HUES64 (cell line): Measurements from ENCODE around the gene PRLR.
"Not testable (repeated sequence)": the region's sequence is repeated elsewhere in the genome, so short reads cannot be mapped to it uniquely, and the experiment has no call there.

Experiments used
- H3K27ac ChIP-seq: 2 replicates; pipeline ENCODE4 v1.7.0; 2013; ENCODE audit warnings: low read depth, low read length, inconsistent platforms
- H3K27me3 ChIP-seq: 2 replicates; pipeline ENCODE4 v1.6.1; 2013; ENCODE audit warnings: mild to moderate bottlenecking, low read length; ENCODE audit not compliant: insufficient read depth
- H3K36me3 ChIP-seq: 2 replicates; pipeline ENCODE4 v1.6.1; 2013; ENCODE audit warnings: mild to moderate bottlenecking, low read length; ENCODE audit not compliant: insufficient read depth
- H3K4me1 ChIP-seq: 2 replicates; pipeline ENCODE4 v1.6.1; 2013; ENCODE audit warnings: mild to moderate bottlenecking, low read length, moderate library complexity; ENCODE audit not compliant: insufficient read depth
- H3K4me3 ChIP-seq: 2 replicates; pipeline ENCODE4 v1.5.1; 2013; ENCODE audit warnings: mild to moderate bottlenecking, low read length, moderate library complexity
- H3K9ac ChIP-seq: 2 replicates; pipeline ENCODE4 v1.6.1; 2013; ENCODE audit warnings: mild to moderate bottlenecking, low read depth, low read length
- H3K9me3 ChIP-seq: 2 replicates; pipeline ENCODE4 v1.6.1; 2013; ENCODE audit warnings: low read depth, low read length; ENCODE audit not compliant: insufficient read depth
- WGBS: fragments of 150-250, 120-280 bp; methylation state at CpG from one replicate; pipeline ENCODE4 v1.1.7; 2013; ENCODE audit warnings: missing lambda C conversion rate; 5-methylcytosine and 5-hydroxymethylcytosine counted together

The PRLR gene

DNA sequence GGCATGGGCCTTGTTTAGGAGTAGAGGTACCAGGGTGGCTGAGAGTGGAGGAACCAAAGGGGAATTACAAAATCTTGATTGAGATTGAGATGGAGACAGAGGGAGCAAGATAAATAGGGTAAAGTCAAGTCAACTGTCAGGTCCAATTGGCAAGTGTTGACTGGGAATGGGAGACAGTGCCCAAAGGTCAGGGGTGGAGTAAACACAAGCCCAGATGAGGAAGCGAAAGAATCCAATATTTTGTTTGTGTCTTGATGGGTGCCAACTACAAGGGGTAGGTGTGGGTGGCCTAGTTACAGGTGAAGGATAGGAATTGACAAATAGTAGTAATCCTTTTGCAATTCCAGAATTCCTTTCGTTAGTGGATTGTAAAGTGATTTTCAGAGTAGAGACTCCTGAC is 107.5 kb downstream of the PRLR start:
- H3K27me3 ChIP-seq: no peaks in the 10 kb centered on the region
- H3K36me3 ChIP-seq: no peaks in the 10 kb centered on the region
- H3K4me1 ChIP-seq: no peaks in the 10 kb centered on the region
- 91% methylated on average over 2 of the region's 2 CpGs for WGBS
- H3K4me3 ChIP-seq: no peak overlapping the region
- no peak overlapping the region for H3K9ac ChIP-seq
- no peaks in the 10 kb centered on the region for H3K9me3 ChIP-seq
- H3K27ac ChIP-seq: no peak overlapping the region

DNA sequence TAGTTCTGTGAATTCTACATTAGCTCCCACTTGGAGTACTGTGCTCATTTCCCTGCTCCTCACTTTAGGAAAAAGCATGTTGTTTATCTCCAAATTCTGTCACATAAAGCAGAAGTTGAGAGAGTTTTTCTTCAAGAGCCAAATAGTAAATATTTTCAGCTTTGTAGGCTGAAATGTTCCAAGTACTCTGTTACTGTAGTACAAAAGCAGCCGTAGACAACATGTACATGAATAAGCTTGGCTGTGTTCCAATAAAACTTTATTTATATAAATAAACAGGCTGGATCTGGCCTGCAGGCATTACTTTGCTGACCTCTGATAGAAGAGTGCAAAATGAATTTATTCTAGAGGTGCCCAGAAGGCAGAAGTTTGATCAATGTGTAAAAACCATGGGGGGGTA is 109.6 kb downstream of the PRLR start:
- Histone ChIP-seq H3K4me3 (no peak overlapping the region), H3K9ac (no peak overlapping the region), H3K36me3 (no peaks in the 10 kb centered on the region), H3K4me1 (no peaks in the 10 kb centered on the region), H3K27ac (no peak overlapping the region), H3K9me3 (no peaks in the 10 kb centered on the region), H3K27me3 (no peaks in the 10 kb centered on the region)
- no CpG with 5 or more reads among the region's 1 CpG for WGBS

- Histone ChIP-seq H3K9ac (no peak overlapping the region), H3K4me1 (no peaks in the 10 kb centered on the region), H3K36me3 (no peaks in the 10 kb centered on the region), H3K27me3 (no peaks in the 10 kb centered on the region), H3K4me3 (no peak overlapping the region), H3K9me3 (no peaks in the 10 kb centered on the region), H3K27ac (no peak overlapping the region)
- 94% methylated on average over 5 of the region's 6 CpGs for whole genome bisulfite sequencing
These were observed 112.3 kb downstream of the PRLR start for GRCh38 chr5:35117967-35118366.

- Histone ChIP-seq H3K27ac (no peak overlapping the region), H3K36me3 (no peaks in the 10 kb centered on the region), H3K9me3 (no peaks in the 10 kb centered on the region), H3K4me1 (peaks cover 9% of the 10 kb centered on the region), H3K4me3 (no peak overlapping the region), H3K27me3 (no peaks in the 10 kb centered on the region), H3K9ac (no peak overlapping the region)
These were observed 114.4 kb downstream of the PRLR start for GRCh38 chr5:35115920-35116319.

- Histone ChIP-seq H3K9ac (no peak overlapping the region), H3K27me3 (no peaks in the 10 kb centered on the region), H3K36me3 (no peaks in the 10 kb centered on the region), H3K27ac (no peak overlapping the region), H3K9me3 (no peaks in the 10 kb centered on the region), H3K4me3 (no peak overlapping the region), H3K4me1 (peaks cover 9% of the 10 kb centered on the region)
- WGBS: 94% methylated on average over 4 of the region's 4 CpGs
These were observed 115.6 kb downstream of the PRLR start for GRCh38 chr5:35114698-35115097.

GRCh38 chr5:35112300-35112699 is 118.0 kb downstream of the PRLR start:
- no peak overlapping the region for H3K4me3 ChIP-seq
- no peaks in the 10 kb centered on the region for H3K9me3 ChIP-seq
- no peaks in the 10 kb centered on the region for H3K27me3 ChIP-seq
- 36% methylated on average over 4 of the region's 4 CpGs for WGBS
- no peaks in the 10 kb centered on the region for H3K36me3 ChIP-seq
- H3K27ac ChIP-seq: no peak overlapping the region
- no peak overlapping the region for H3K9ac ChIP-seq
- peaks cover 9% of the 10 kb centered on the region for H3K4me1 ChIP-seq

DNA sequence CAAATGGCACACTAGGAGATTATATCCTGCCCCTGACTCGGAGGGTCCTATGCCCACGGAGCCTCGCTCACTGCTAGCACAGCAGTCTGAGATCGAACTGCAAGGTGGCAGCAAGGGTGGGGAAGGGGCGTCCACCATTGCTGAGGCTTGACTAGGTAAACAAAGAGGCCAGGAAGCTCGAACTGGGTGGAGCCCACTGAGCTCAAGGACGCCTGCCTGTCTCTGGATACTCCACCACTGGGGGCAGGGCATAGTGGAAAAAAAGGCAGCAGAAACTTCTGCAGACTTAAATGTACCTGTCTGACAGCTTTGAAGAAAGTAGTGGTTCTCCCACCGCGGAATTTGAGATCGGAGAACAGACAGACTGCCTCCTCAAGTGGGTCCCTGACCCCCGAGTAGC is 125.7 kb downstream of the PRLR start:
- H3K27me3 ChIP-seq, H3K36me3 ChIP-seq, H3K27ac ChIP-seq, H3K4me3 ChIP-seq, H3K9ac ChIP-seq, H3K4me1 ChIP-seq, H3K9me3 ChIP-seq: not testable (repeated sequence)
- 82% methylated on average over 11 of the region's 11 CpGs for WGBS

DNA sequence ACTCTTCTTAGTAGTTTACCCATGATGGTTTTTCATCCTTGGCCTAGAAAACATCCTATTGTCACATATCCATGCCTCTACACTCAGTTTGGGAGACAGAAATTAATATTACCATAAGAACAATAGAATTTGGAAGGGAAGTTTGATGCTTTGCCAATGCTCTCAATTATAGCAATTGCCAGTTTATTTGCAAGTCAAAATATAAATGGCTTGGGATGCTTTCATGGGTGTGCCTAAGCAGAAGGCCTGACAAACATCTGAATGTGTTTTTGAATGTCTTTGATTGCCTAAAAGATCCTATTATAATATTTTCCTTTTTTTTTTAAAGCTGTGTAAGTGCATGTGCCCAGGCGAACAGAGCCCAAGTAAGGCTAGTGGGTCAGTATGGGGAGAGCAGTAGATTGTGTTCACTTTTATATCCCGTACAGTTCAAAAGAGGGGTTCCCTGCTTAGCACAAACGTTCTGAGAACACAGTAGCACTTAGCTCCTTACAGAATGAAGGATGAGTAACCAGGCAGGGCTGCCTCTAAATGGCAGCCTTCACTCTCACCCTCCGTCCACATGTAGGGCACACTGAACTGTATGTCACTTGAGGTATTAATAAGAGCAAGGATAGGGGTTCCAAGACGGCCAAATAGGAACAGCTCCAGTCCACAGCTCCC is 126.5 kb downstream of the PRLR start:
- H3K27me3 ChIP-seq: no peaks in the 10 kb centered on the region
- H3K4me1 ChIP-seq: no peaks in the 10 kb centered on the region
- H3K27ac ChIP-seq: no peak overlapping the region
- no peaks in the 10 kb centered on the region for H3K36me3 ChIP-seq
- no peaks in the 10 kb centered on the region for H3K9me3 ChIP-seq
- H3K4me3 ChIP-seq: no peak overlapping the region
- WGBS: 94% methylated on average over 5 of the region's 5 CpGs
- H3K9ac ChIP-seq: no peak overlapping the region

GRCh38 chr5:35101720-35102119 is 128.6 kb downstream of the PRLR start:
- H3K4me1 ChIP-seq, H3K4me3 ChIP-seq, H3K27ac ChIP-seq, H3K9me3 ChIP-seq, H3K36me3 ChIP-seq, H3K9ac ChIP-seq, H3K27me3 ChIP-seq: not testable (repeated sequence)
- WGBS: 97% methylated on average over 9 of the region's 9 CpGs

- 96% methylated on average over 4 of the region's 4 CpGs for WGBS
- no peak overlapping the region for H3K4me3 ChIP-seq
These were observed 129.3 kb downstream of the PRLR start for GRCh38 chr5:35101016-35101415.

GRCh38 chr5:35098214-35098613 is 132.1 kb downstream of the PRLR start:
- Histone ChIP-seq H3K36me3 (no peaks in the 10 kb centered on the region), H3K27ac (no peak overlapping the region), H3K27me3 (no peaks in the 10 kb centered on the region), H3K9ac (no peak overlapping the region), H3K9me3 (no peaks in the 10 kb centered on the region), H3K4me1 (no peaks in the 10 kb centered on the region), H3K4me3 (no peak overlapping the region)
- WGBS: 78% methylated on average over 3 of the region's 4 CpGs

More at GRCh38 chr5:35101016-35101415, 129.3 kb downstream of the PRLR start:
- Histone ChIP-seq H3K4me1 (no peaks in the 10 kb centered on the region), H3K9ac (no peak overlapping the region), H3K27me3 (no peaks in the 10 kb centered on the region), H3K9me3 (no peaks in the 10 kb centered on the region), H3K27ac (no peak overlapping the region), H3K36me3 (no peaks in the 10 kb centered on the region)

DNA sequence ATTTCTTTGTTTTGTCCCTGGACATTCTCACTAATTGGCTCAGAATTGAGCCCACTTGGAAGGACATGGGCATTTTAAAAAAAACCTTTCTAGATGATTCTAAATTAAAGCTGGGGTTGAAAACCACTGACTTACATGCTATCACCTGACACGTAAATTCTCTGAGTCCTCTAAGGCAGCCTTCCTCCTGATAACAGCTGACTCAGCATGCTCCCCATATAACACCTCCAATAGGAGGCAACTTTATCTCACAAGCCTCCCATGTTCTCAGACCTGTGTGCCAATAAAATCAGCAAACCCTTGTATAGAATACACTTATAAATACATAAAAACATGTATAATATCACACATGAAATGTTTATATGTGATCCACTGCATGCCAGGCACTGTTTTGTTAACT is 133.4 kb downstream of the PRLR start:
- WGBS: 86% methylated on average over 1 of the region's 1 CpG

More for the DNA sequence above, 133.4 kb downstream of the PRLR start:
- H3K9me3 ChIP-seq: no peaks in the 10 kb centered on the region
- H3K27ac ChIP-seq: no peak overlapping the region
- no peak overlapping the region for H3K4me3 ChIP-seq
- H3K27me3 ChIP-seq: no peaks in the 10 kb centered on the region
- peaks cover 4% of the 10 kb centered on the region for H3K4me1 ChIP-seq
- H3K9ac ChIP-seq: no peak overlapping the region
- no peaks in the 10 kb centered on the region for H3K36me3 ChIP-seq
